ENCODE measurements around the gene TXLNA.

- no peak for TF ChIP-seq POLR2AphosphoS5 (IDR thresholded peaks at IDR 0.05; ENCODE audit: low read depth, low read length)
- no peak for TF ChIP-seq SIN3A (IDR thresholded peaks at IDR 0.05; ENCODE audit: borderline replicate concordance, insufficient read depth, low read length)
- TF ChIP-seq REST (IDR thresholded peaks at IDR 0.05; ENCODE audit: insufficient read depth in 1 of 2, low read depth in 2 of 2, low read length in 2 of 2), result no peak
- no peak for TF ChIP-seq FOXP2 (optimal IDR thresholded peaks at IDR 0.05; ENCODE audit: borderline replicate concordance, extremely low read depth, extremely low read length, insufficient read depth)
Measured at GRCh38 chr1:32181065-32181464, 1.6 kb downstream of the TXLNA start.

Data from PFSK-1 (cell line).